SK-N-SH (cell line): ENCODE measurements around the gene EDA2R. TPM values are rescaled to one million over a fixed set of nuclear protein-coding genes. Genes with fewer than 3 reads are reported as not detected.

Source experiments
- CTCF ChIA-PET: fragments of 300-600, 350-600 bp; formaldehyde crosslinking; extraction: SDS; loops from one replicate; lab custom pipeline; 2021; lab: Yijun Ruan, JAX
- POLR2A ChIA-PET: fragments of 350-600 bp; sonication (Branson Sonifier 250); formaldehyde crosslinking; extraction: SDS; loops from one replicate; lab custom pipeline; 2020; ENCODE audit warnings: antibody characterized with exemption, inconsistent platforms; lab: Yijun Ruan, JAX
- DNase-seq: peaks from one replicate; pipeline ENCODE4 v3.0.0; 2012
- H2AFZ ChIP-seq: fragments of 200-600 bp; sonication (generic); 2 replicates; pipeline ENCODE4 v1.8.1; 2016; ENCODE audit warnings: antibody characterized with exemption, mild to moderate bottlenecking, low read depth
- H3F3A ChIP-seq: fragments of 200-600 bp; sonication (generic); replicated peaks from 2 replicates; pipeline ENCODE3; 2016; ENCODE audit warnings: antibody characterized with exemption, mild to moderate bottlenecking; ENCODE audit not compliant: insufficient read depth
- H3K27ac ChIP-seq, 2 experiments: fragments of 200-500 bp in 1 of 2; fragments of 200-600 bp in 1 of 2; sonication (Bioruptor generic) in 1 of 2; sonication (generic), shearing (Covaris generic) in 1 of 2; 2 replicates each; pipeline versions ENCODE4 v1.5.1 to v1.6.1; 2014 to 2016; ENCODE audit warnings: low read depth in 2 of 2, inconsistent platforms in 1 of 2, low read length in 1 of 2, mild to moderate bottlenecking in 1 of 2, mixed read lengths in 1 of 2
- H3K27me3 ChIP-seq: fragments of 200-600 bp; sonication (generic), shearing (Covaris generic); 2 replicates; pipeline ENCODE4 v1.6.1; 2016; ENCODE audit warnings: mixed run types; ENCODE audit not compliant: insufficient read depth
- H3K36me3 ChIP-seq, 2 experiments: fragments of 200-500 bp in 1 of 2; fragments of 200-600 bp in 1 of 2; sonication (Bioruptor generic) in 1 of 2; sonication (generic) in 1 of 2; replicated peaks in 1 of 2; 2 replicates each; pipeline versions ENCODE3 to v1.5.1; 2014 to 2016; ENCODE audit warnings: low read length in 1 of 2, mild to moderate bottlenecking in 1 of 2; ENCODE audit not compliant: insufficient read depth in 2 of 2, control insufficient read depth in 1 of 2
- H3K4me1 ChIP-seq, 2 experiments: fragments of 200-500 bp in 1 of 2; fragments of 200-600 bp in 1 of 2; sonication (Bioruptor generic) in 1 of 2; sonication (generic), shearing (Covaris generic) in 1 of 2; 2 replicates each; pipeline versions ENCODE4 v1.5.1 to v1.6.1; 2014 to 2016; ENCODE audit warnings: low read depth in 1 of 2, low read length in 1 of 2, mixed run types in 1 of 2; ENCODE audit not compliant: insufficient read depth in 2 of 2, control insufficient read depth in 1 of 2
- H3K4me2 ChIP-seq: fragments of 200-600 bp; sonication (generic), shearing (Covaris generic); 2 replicates; pipeline ENCODE4 v1.6.1; 2017; ENCODE audit warnings: mixed run types
- H3K4me3 ChIP-seq, 2 experiments: fragments of 200-500 bp in 1 of 2; fragments of 200-600 bp in 1 of 2; sonication (Bioruptor generic) in 1 of 2; sonication (generic), shearing (Covaris generic) in 1 of 2; 2 replicates each; pipeline versions ENCODE4 v1.5.1 to v1.8.1; 2014 to 2016; ENCODE audit warnings: low read depth in 2 of 2, inconsistent platforms in 1 of 2, low read length in 1 of 2, mild to moderate bottlenecking in 1 of 2, mixed read lengths in 1 of 2, moderate library complexity in 1 of 2
- H3K79me2 ChIP-seq: fragments of 200-600 bp; sonication (generic); 2 replicates; pipeline ENCODE4 v1.8.1; 2017; ENCODE audit warnings: mild to moderate bottlenecking; ENCODE audit not compliant: insufficient read depth
- H3K9ac ChIP-seq: fragments of 200-600 bp; sonication (generic); 2 replicates; pipeline ENCODE4 v1.6.1; 2017; ENCODE audit warnings: mixed run types
- H3K9me2 ChIP-seq: fragments of 200-600 bp; sonication (generic); 2 replicates; pipeline ENCODE4 v1.6.1; 2017; ENCODE audit warnings: mixed run types
- H3K9me3 ChIP-seq: fragments of 200-600 bp; sonication (generic); 2 replicates; pipeline ENCODE4 v1.6.1; 2017; ENCODE audit warnings: mixed run types, mild to moderate bottlenecking, moderate library complexity
- H4K20me1 ChIP-seq: fragments of 200-600 bp; sonication (generic); 2 replicates; pipeline ENCODE4 v1.6.1; 2017; ENCODE audit warnings: mild to moderate bottlenecking, mixed run types; ENCODE audit not compliant: insufficient read depth
- CHD2 ChIP-seq: fragments of 150-350 bp; IDR thresholded peaks from 2 replicates; pipeline ENCODE4 v1.6.1; 2018; ENCODE audit warnings: low read length; ENCODE audit not compliant: partially characterized antibody
- ELF1 ChIP-seq: IDR thresholded peaks from 2 replicates; pipeline ENCODE4 v1.4.0; 2012
- FOXJ3 ChIP-seq: sonication (generic); formaldehyde crosslinking; IDR thresholded peaks from 2 replicates; pipeline ENCODE4 v1.5.1; 2020; ENCODE audit warnings: mild to moderate bottlenecking, missing genetic modification reagents
- FOXM1 ChIP-seq: IDR thresholded peaks from 2 replicates; pipeline ENCODE4 v1.4.0; 2012; ENCODE audit warnings: low read depth, mild to moderate bottlenecking
- GABPA ChIP-seq: IDR thresholded peaks from 2 replicates; pipeline ENCODE4 v1.4.0; 2012; ENCODE audit warnings: low read depth, mild to moderate bottlenecking
- JUND ChIP-seq: IDR thresholded peaks from 2 replicates; pipeline ENCODE4 v1.4.0; 2012
- NFIC ChIP-seq: IDR thresholded peaks from 2 replicates; pipeline ENCODE4 v1.4.0; 2012; ENCODE audit warnings: borderline replicate concordance
- NRF1 ChIP-seq: IDR thresholded peaks from 2 replicates; pipeline ENCODE4 v1.6.1; 2012; ENCODE audit warnings: low read depth, mild to moderate bottlenecking, low read length
- POLR2AphosphoS5 ChIP-seq: IDR thresholded peaks from 2 replicates; pipeline ENCODE4 v1.6.1; 2012; ENCODE audit warnings: low read depth, low read length
- RAD21 ChIP-seq: IDR thresholded peaks from 2 replicates; pipeline ENCODE4 v1.6.1; 2012; ENCODE audit warnings: mild to moderate bottlenecking, low read length
- RFX5 ChIP-seq: IDR thresholded peaks from 2 replicates; pipeline ENCODE4 v1.6.1; 2012; ENCODE audit warnings: mild to moderate bottlenecking, improper control_type of control experiment, low read length
- RXRA ChIP-seq: IDR thresholded peaks from 2 replicates; pipeline ENCODE4 v1.4.0; 2012; ENCODE audit warnings: low read depth, mild to moderate bottlenecking, borderline replicate concordance
- SIN3A ChIP-seq: IDR thresholded peaks from 2 replicates; pipeline ENCODE4 v1.6.1; 2012; ENCODE audit warnings: low read depth, mild to moderate bottlenecking, low read length, moderate library complexity, borderline replicate concordance
- SMC3 ChIP-seq: IDR thresholded peaks from 2 replicates; pipeline ENCODE4 v1.6.1; 2012; ENCODE audit warnings: low read depth, low read length, improper control_type of control experiment
- TEAD4 ChIP-seq: IDR thresholded peaks from 2 replicates; pipeline ENCODE4 v1.4.0; 2012; ENCODE audit warnings: mild to moderate bottlenecking, borderline replicate concordance; ENCODE audit not compliant: insufficient read depth
- YY1 ChIP-seq: IDR thresholded peaks from 2 replicates; pipeline ENCODE4 v1.4.0; 2012; ENCODE audit warnings: low read depth, mild to moderate bottlenecking
- WGBS: methylation state at CpG from one replicate; pipeline ENCODE4 v1.1.6; 2017; ENCODE audit warnings: low lambda C conversion rate; 5-methylcytosine and 5-hydroxymethylcytosine counted together
- polyA plus RNA-seq, 3 experiments: library from polyadenylated mRNA; depleted of rRNA; stranded (reverse); fragments of >200 nt; gene quantifications; 2 replicates each; pipeline ENCODE4 v1.2.3, GENCODE V29; 2012
- TF ChIP-seq, protein P1 (sequence below): IDR thresholded peaks from 2 replicates; pipeline ENCODE4 v1.6.1; 2012; ENCODE audit warnings: mild to moderate bottlenecking, low read depth, low read length, moderate library complexity
- TF ChIP-seq, protein P2 (sequence below): fragments of 150-350 bp; IDR thresholded peaks from 2 replicates; pipeline ENCODE4 v1.6.1; 2017; ENCODE audit warnings: antibody characterized with exemption, low read length, low read depth, borderline replicate concordance
- TF ChIP-seq, protein P3 (sequence below): IDR thresholded peaks from 2 replicates; pipeline ENCODE4 v1.4.0; 2012; ENCODE audit warnings: low read depth
- TF ChIP-seq, protein P4 (sequence below): IDR thresholded peaks from 2 replicates; pipeline ENCODE4 v1.4.0; 2012; ENCODE audit warnings: low read depth, borderline replicate concordance
- TF ChIP-seq, protein P5 (sequence below): fragments of 150-350 bp; IDR thresholded peaks from 2 replicates; pipeline ENCODE4 v1.6.1; 2016; ENCODE audit warnings: mild to moderate bottlenecking, low read depth, low read length
- TF ChIP-seq, protein P6 (sequence below): IDR thresholded peaks from 2 replicates; pipeline ENCODE4; 2012
- TF ChIP-seq, protein P7 (sequence below): IDR thresholded peaks from 2 replicates; pipeline ENCODE4 v1.4.0; 2012; ENCODE audit warnings: low read depth, borderline replicate concordance

The EDA2R gene
- polyA plus RNA-seq (2012; rRNA removed): 23.0 and 41.0 TPM in 2 replicates
- 20.1 and 23.4 TPM in 2 replicates for polyA plus RNA-seq (2012; cell fraction: cytosol; rRNA removed)
- polyA plus RNA-seq (2012; cell fraction: nucleus; rRNA removed): 62.3 and 97.8 TPM in 2 replicates

DNA sequence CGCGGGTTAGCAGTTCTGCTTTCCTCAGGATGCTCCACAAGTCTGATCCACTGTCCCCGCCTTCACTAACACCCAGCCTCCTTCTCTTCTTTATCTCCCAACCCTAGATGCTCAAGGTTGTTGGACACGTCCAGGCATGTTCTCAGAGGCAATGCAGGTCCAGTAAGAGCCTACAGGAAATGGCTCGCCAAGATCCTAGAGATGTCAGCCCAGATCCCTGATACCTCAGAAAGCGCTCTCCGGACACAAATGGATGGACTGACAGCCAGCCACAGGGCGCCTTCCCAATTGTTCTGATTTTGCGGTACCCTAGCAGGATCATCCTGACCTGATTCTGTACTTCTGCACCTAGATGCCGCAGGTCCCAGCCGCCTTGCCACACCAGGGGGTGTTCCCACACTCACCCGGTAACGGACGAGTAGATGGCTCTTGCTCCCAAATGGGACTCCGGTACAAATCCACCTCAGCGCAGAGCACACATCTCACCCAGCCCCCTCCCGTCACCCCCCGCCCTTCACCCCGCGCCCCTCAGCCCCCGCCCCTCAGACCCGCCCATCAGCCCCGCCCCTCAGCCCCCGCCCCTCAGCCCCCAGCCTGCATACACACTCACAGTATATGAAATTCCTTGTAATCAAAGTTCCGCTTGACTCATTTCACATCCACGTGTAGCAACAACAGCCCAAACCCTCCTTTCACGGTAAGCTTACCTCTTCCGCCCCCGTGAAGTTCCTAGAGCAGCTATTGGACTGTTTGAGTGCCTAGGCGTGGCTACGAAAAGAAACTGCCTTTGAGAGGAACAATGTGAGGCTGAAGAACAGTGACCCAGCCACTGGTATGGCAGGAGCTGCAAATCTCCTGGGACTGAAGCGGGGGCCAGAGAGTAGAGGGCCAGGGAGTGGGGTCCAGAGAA is at the start of gene EDA2R:
Gene EDA2R, minus strand, starts transcription at position 488 of the 910 bp plus-strand sequence. CDS start 23,058 bp downstream, outside the sequence.
- Histone ChIP-seq H3K27ac (peak within 1 kb of the TSS; percentile 86 to 87), H4K20me1 (peaks cover 13% of the 10 kb centered on the region), H3K9me3 (no peaks in the 10 kb centered on the region), H3K4me2 (peak within 1 kb of the TSS; percentile 77), H3K27me3 (no peaks in the 10 kb centered on the region), H2AFZ (peak within 1 kb of the TSS; percentile 26; the same call in 1 of the 2 replicates), H3F3A (peaks cover 31% of the 10 kb centered on the region), H3K36me3 (no peaks in the 10 kb centered on the region), H3K9ac (peak within 1 kb of the TSS; percentile 81), H3K9me2 (no peaks in the 10 kb centered on the region), H3K4me3 (peak within 1 kb of the TSS; percentile 77 to 86), H3K4me1 (peaks cover 0 to 7% of the 10 kb centered on the region in 2 experiments; a peak in 1 of 4 replicates), H3K79me2 (peaks cover 38% of the 10 kb centered on the region)
- POLR2A ChIA-PET: no interaction called here
- WGBS: 2% methylated on average over 27 of the region's 32 CpGs
- CTCF ChIA-PET: no interaction called here
- DNase-seq: peak; percentile 66
- TF ChIP-seq FOXJ3 (CRISPR knock-in tag) (no peak), CHD2 (no peak), RAD21 (no peak), NRF1 (no peak), ELF1 (no peak), RXRA (no peak), FOXM1 (no peak), SIN3A (no peak), SMC3 (no peak), NFIC (no peak), POLR2AphosphoS5 (peak; percentile 54; the same call in 1 of the 2 replicates), YY1 (no peak), GABPA (peak; percentile 32; the same call in 1 of the 2 replicates), RFX5 (no peak), JUND (no peak), TEAD4 (no peak)
- TF ChIP-seq, protein P1, sequence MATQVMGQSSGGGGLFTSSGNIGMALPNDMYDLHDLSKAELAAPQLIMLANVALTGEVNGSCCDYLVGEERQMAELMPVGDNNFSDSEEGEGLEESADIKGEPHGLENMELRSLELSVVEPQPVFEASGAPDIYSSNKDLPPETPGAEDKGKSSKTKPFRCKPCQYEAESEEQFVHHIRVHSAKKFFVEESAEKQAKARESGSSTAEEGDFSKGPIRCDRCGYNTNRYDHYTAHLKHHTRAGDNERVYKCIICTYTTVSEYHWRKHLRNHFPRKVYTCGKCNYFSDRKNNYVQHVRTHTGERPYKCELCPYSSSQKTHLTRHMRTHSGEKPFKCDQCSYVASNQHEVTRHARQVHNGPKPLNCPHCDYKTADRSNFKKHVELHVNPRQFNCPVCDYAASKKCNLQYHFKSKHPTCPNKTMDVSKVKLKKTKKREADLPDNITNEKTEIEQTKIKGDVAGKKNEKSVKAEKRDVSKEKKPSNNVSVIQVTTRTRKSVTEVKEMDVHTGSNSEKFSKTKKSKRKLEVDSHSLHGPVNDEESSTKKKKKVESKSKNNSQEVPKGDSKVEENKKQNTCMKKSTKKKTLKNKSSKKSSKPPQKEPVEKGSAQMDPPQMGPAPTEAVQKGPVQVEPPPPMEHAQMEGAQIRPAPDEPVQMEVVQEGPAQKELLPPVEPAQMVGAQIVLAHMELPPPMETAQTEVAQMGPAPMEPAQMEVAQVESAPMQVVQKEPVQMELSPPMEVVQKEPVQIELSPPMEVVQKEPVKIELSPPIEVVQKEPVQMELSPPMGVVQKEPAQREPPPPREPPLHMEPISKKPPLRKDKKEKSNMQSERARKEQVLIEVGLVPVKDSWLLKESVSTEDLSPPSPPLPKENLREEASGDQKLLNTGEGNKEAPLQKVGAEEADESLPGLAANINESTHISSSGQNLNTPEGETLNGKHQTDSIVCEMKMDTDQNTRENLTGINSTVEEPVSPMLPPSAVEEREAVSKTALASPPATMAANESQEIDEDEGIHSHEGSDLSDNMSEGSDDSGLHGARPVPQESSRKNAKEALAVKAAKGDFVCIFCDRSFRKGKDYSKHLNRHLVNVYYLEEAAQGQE: no peak
- TF ChIP-seq, protein P2, sequence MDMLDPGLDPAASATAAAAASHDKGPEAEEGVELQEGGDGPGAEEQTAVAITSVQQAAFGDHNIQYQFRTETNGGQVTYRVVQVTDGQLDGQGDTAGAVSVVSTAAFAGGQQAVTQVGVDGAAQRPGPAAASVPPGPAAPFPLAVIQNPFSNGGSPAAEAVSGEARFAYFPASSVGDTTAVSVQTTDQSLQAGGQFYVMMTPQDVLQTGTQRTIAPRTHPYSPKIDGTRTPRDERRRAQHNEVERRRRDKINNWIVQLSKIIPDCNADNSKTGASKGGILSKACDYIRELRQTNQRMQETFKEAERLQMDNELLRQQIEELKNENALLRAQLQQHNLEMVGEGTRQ: no peak
- TF ChIP-seq, protein P3, sequence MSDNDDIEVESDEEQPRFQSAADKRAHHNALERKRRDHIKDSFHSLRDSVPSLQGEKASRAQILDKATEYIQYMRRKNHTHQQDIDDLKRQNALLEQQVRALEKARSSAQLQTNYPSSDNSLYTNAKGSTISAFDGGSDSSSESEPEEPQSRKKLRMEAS: peak; percentile 98
- TF ChIP-seq, protein P4, sequence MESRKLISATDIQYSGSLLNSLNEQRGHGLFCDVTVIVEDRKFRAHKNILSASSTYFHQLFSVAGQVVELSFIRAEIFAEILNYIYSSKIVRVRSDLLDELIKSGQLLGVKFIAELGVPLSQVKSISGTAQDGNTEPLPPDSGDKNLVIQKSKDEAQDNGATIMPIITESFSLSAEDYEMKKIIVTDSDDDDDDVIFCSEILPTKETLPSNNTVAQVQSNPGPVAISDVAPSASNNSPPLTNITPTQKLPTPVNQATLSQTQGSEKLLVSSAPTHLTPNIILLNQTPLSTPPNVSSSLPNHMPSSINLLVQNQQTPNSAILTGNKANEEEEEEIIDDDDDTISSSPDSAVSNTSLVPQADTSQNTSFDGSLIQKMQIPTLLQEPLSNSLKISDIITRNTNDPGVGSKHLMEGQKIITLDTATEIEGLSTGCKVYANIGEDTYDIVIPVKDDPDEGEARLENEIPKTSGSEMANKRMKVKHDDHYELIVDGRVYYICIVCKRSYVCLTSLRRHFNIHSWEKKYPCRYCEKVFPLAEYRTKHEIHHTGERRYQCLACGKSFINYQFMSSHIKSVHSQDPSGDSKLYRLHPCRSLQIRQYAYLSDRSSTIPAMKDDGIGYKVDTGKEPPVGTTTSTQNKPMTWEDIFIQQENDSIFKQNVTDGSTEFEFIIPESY: no peak
- TF ChIP-seq, protein P5, sequence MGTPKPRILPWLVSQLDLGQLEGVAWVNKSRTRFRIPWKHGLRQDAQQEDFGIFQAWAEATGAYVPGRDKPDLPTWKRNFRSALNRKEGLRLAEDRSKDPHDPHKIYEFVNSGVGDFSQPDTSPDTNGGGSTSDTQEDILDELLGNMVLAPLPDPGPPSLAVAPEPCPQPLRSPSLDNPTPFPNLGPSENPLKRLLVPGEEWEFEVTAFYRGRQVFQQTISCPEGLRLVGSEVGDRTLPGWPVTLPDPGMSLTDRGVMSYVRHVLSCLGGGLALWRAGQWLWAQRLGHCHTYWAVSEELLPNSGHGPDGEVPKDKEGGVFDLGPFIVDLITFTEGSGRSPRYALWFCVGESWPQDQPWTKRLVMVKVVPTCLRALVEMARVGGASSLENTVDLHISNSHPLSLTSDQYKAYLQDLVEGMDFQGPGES: no peak
- TF ChIP-seq, protein P6, sequence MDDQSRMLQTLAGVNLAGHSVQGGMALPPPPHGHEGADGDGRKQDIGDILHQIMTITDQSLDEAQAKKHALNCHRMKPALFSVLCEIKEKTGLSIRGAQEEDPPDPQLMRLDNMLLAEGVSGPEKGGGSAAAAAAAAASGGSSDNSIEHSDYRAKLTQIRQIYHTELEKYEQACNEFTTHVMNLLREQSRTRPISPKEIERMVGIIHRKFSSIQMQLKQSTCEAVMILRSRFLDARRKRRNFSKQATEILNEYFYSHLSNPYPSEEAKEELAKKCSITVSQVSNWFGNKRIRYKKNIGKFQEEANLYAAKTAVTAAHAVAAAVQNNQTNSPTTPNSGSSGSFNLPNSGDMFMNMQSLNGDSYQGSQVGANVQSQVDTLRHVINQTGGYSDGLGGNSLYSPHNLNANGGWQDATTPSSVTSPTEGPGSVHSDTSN: no peak
- TF ChIP-seq, protein P7, sequence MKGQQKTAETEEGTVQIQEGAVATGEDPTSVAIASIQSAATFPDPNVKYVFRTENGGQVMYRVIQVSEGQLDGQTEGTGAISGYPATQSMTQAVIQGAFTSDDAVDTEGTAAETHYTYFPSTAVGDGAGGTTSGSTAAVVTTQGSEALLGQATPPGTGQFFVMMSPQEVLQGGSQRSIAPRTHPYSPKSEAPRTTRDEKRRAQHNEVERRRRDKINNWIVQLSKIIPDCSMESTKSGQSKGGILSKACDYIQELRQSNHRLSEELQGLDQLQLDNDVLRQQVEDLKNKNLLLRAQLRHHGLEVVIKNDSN: no peak
